NCI-H146 (cell line): ENCODE measurements around the gene RHBDL1.
A peak's percentile ranks its signal among the peaks of the same experiment; 100 is the strongest.
"Not testable (repeated sequence)": the region's sequence is repeated elsewhere in the genome, so short reads cannot be mapped to it uniquely, and the experiment has no call there.

Source experiments
- DNase-seq: peaks from one replicate; lab custom pipeline; 2025; lab: John Stamatoyannopoulos, UW

RHBDL1 gene

GRCh38 chr16:684961-685696 lies 9.7 kb downstream of the RHBDL1 start:
- peak; percentile 46 for DNase-seq

- peak; percentile 48 for DNase-seq
Measured at GRCh38 chr16:685967-686366, 10.5 kb downstream of the RHBDL1 start.

GRCh38 chr16:686459-687260 lies 11.2 kb downstream of the RHBDL1 start:
- no peak for DNase-seq

GRCh38 chr16:687499-687898 lies 12.0 kb downstream of the RHBDL1 start:
- DNase-seq: no peak

- DNase-seq: no peak
Measured at GRCh38 chr16:689175-689897, 13.9 kb downstream of the RHBDL1 start.

- not testable (repeated sequence) for DNase-seq
Measured at GRCh38 chr16:691242-691641, 15.8 kb downstream of the RHBDL1 start.

- DNase-seq: no peak
Measured at GRCh38 chr16:692356-693108, 17.1 kb downstream of the RHBDL1 start.

- DNase-seq: no peak
Measured at GRCh38 chr16:693364-693763, 17.9 kb downstream of the RHBDL1 start.

- DNase-seq: no peak
Measured at GRCh38 chr16:693766-694165, 18.3 kb downstream of the RHBDL1 start.

- no peak for DNase-seq
Measured at GRCh38 chr16:694187-694862, 18.9 kb downstream of the RHBDL1 start.

GRCh38 chr16:694863-695354 lies 19.4 kb downstream of the RHBDL1 start:
- DNase-seq: no peak

- DNase-seq: peak; percentile 66
Measured at GRCh38 chr16:695355-696089, 20.1 kb downstream of the RHBDL1 start.

- no peak for DNase-seq
Measured at GRCh38 chr16:698911-699671, 23.6 kb downstream of the RHBDL1 start.

GRCh38 chr16:700684-701584 lies 25.5 kb downstream of the RHBDL1 start:
- DNase-seq: no peak

GRCh38 chr16:702341-702740 lies 26.9 kb downstream of the RHBDL1 start:
- no peak for DNase-seq

- DNase-seq: no peak
Measured at GRCh38 chr16:703406-703805, 27.9 kb downstream of the RHBDL1 start.

- no peak for DNase-seq
Measured at GRCh38 chr16:704047-704446, 28.6 kb downstream of the RHBDL1 start.

GRCh38 chr16:704552-705380 lies 29.3 kb downstream of the RHBDL1 start:
- peak; percentile 59 for DNase-seq
